ENCODE data around the gene LUZP4. TPM values are rescaled to one million over a fixed set of nuclear protein-coding genes. Genes with fewer than 3 reads are reported as not detected.

The LUZP4 gene
- total and polyA plus RNA-seq, 10 of the 15 experiments (the other 5 are each of a cell fraction or from before 2014, with no cell fraction given), result not detected

GRCh38 chrX:115297189-115297588, 7.7 kb downstream of the LUZP4 start:
- RAD21 ChIA-PET (ENCODE audit: unreplicated experiment), result no interaction called here
- DNase-seq (ENCODE audit: low read depth, low spot score) (no peak), FAIRE-seq (no peak), ATAC-seq (no peak)
- intact Hi-C loops (cut with micrococcal nuclease; ENCODE audit: unreplicated experiment) (no loop called here), in situ Hi-C loops (cut with MboI) (no loop called here)
- POLR2A ChIA-PET, result no interaction called here
- no peaks in the 10 kb centered on the region for H3K27me3 ChIP-seq (replicated peaks in 1 of 2; ENCODE audit: control insufficient read depth in 2 of 2, insufficient read depth in 2 of 2, low read length in 1 of 2)
- CTCF ChIA-PET, result no interaction called here
- H3K4me2 ChIP-seq (ENCODE audit: control insufficient read depth, insufficient read depth), result no peak overlapping the region
- H3K79me2 ChIP-seq (ENCODE audit: control insufficient read depth, insufficient read depth, low read length), result no peaks in the 10 kb centered on the region
- BruUV-seq (replicated peaks), result no TSS peak
- H3K27ac ChIP-seq (ENCODE audit: control insufficient read depth, insufficient read depth), result no peak overlapping the region
- 0% methylated on average over 1 of the region's 1 CpG for WGBS (ENCODE audit: insufficient coverage, insufficient replicate concordance, low lambda C conversion rate, missing lambda C conversion rate)
- no peak overlapping the region for H2AFZ ChIP-seq (ENCODE audit: control insufficient read depth, low read depth, low read length)
- no peaks in the 10 kb centered on the region for H3K9me3 ChIP-seq (replicated peaks; ENCODE audit: control insufficient read depth, insufficient read depth, low read length)
- H3K9ac ChIP-seq (ENCODE audit: control insufficient read depth, insufficient read depth, low read length), result no peak overlapping the region
- H3K36me3 ChIP-seq (ENCODE audit: control insufficient read depth in 2 of 2, insufficient read depth in 2 of 2, low read length in 1 of 2), result no peaks in the 10 kb centered on the region
- SMC1A ChIA-PET (ENCODE audit: uncharacterized antibody, unreplicated experiment), result no interaction called here
- H3K4me3 ChIP-seq, result no peak overlapping the region
- no peaks in the 10 kb centered on the region for H4K20me1 ChIP-seq (ENCODE audit: control insufficient read depth, insufficient read depth)
- no peak for TF ChIP-seq ZNF274 (IDR thresholded peaks at IDR 0.05; ENCODE audit: insufficient read depth, insufficient read length)
- no peak for TF ChIP-seq SPI1 (IDR thresholded peaks at IDR 0.05; ENCODE audit: borderline replicate concordance, insufficient read depth, low read depth, low read length)
- TF ChIP-seq FOXK2 (IDR thresholded peaks at IDR 0.05), result no peak
- H3K4me1 ChIP-seq (ENCODE audit: control insufficient read depth, insufficient read depth, low read length), result no peaks in the 10 kb centered on the region

- SMC1A ChIA-PET (ENCODE audit: uncharacterized antibody, unreplicated experiment), result no interaction called here
- no peak for TF ChIP-seq IKZF1 (conservative IDR thresholded peaks at IDR 0.05)
- TF ChIP-seq RCOR1 (conservative IDR thresholded peaks at IDR 0.05; ENCODE audit: low read depth, low read length), result no peak
- TF ChIP-seq BMI1 (IDR thresholded peaks at IDR 0.05; ENCODE audit: borderline replicate concordance), result no peak
- TF ChIP-seq NR2F1 (conservative IDR thresholded peaks at IDR 0.05), result no peak
- TF ChIP-seq KLF5 (IDR thresholded peaks at IDR 0.05; ENCODE audit: partially characterized antibody), result no peak
- no peak for TF ChIP-seq ZNF274 (IDR thresholded peaks at IDR 0.05; ENCODE audit: insufficient read depth, insufficient read length)
- no peak for TF ChIP-seq ZBTB33 (IDR thresholded peaks at IDR 0.05)
- TF ChIP-seq BHLHE40 (IDR thresholded peaks at IDR 0.05; ENCODE audit: borderline replicate concordance in 1 of 2, low read depth in 2 of 2, low read length in 1 of 2), result no peak
- no peak for TF ChIP-seq CHD1 (IDR thresholded peaks at IDR 0.05; ENCODE audit: low read depth, low read length)
- no peak for TF ChIP-seq ZNF592 (IDR thresholded peaks at IDR 0.05)
Measured at GRCh38 chrX:115311139-115311538, 21.6 kb downstream of the LUZP4 start.

More at GRCh38 chrX:115311139-115311538, 21.6 kb downstream of the LUZP4 start:
- FAIRE-seq (no peak), DNase-seq (ENCODE audit: low read depth, low spot score) (no peak), ATAC-seq (no peak)
- no peaks in the 10 kb centered on the region for H3K79me2 ChIP-seq (ENCODE audit: control insufficient read depth, insufficient read depth, low read length)
- H2AFZ ChIP-seq (ENCODE audit: control insufficient read depth, low read depth, low read length), result no peak overlapping the region
- H3K4me1 ChIP-seq (ENCODE audit: control insufficient read depth, insufficient read depth, low read length), result no peaks in the 10 kb centered on the region
- POLR2A ChIA-PET, result no interaction called here
- RAD21 ChIA-PET (ENCODE audit: unreplicated experiment), result no interaction called here
- intact Hi-C loops (cut with micrococcal nuclease; ENCODE audit: unreplicated experiment), result no loop called here
- H3K36me3 ChIP-seq (ENCODE audit: control insufficient read depth in 2 of 2, insufficient read depth in 2 of 2, low read length in 1 of 2), result no peaks in the 10 kb centered on the region
- H3K27me3 ChIP-seq (replicated peaks in 1 of 2; ENCODE audit: control insufficient read depth in 2 of 2, insufficient read depth in 2 of 2, low read length in 1 of 2), result no peaks in the 10 kb centered on the region
- CTCF ChIA-PET, result no interaction called here
- H3K4me3 ChIP-seq, result no peak overlapping the region
- no peaks in the 10 kb centered on the region; the same call in 2 of the 3 replicates for H3K9me3 ChIP-seq (replicated peaks; ENCODE audit: control insufficient read depth, insufficient read depth, low read length)
- no peak overlapping the region for H3K4me2 ChIP-seq (ENCODE audit: control insufficient read depth, insufficient read depth)
- in situ Hi-C loops (cut with MboI), result no loop called here
- no TSS peak for BruUV-seq (replicated peaks)
- H3K27ac ChIP-seq (ENCODE audit: control insufficient read depth, insufficient read depth), result no peak overlapping the region
- no peak overlapping the region for H3K9ac ChIP-seq (ENCODE audit: control insufficient read depth, insufficient read depth, low read length)
- H4K20me1 ChIP-seq (ENCODE audit: control insufficient read depth, insufficient read depth), result no peaks in the 10 kb centered on the region
- 0% methylated on average over 1 of the region's 1 CpG for WGBS (ENCODE audit: insufficient coverage, insufficient replicate concordance, low lambda C conversion rate, missing lambda C conversion rate)
